GM21786 (cell line): ENCODE data around the gene ATF7IP2.

Experiments used
- ATAC-seq: cut with Tn5 transposase; IDR thresholded peaks from one replicate; pipeline ENCODE4 v1.9.1; 2021; ENCODE audit not compliant: unreplicated experiment

The ATF7IP2 gene

GRCh38 chr16:10509534-10510025, 123.7 kb downstream of the ATF7IP2 start:
- peak; percentile 86 for ATAC-seq

DNA sequence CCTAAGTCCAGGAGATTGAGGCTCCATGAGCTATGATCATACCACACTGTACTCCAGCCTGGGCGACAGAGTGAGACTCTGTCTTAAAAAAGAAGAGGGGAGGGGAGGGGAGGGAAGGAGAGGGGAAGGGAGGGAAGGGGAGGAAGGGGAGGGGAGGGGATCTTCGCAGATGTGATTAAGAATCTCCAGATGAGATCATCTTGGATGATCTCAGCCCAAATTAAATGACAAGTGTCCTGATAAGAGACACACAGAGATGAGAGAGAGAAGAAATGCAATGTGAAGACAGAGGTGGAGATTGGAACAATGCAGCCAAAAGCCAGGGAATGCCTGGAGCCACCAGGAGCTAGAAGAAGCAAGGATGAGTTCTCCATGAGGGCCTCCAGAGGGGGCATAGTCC, 124.4 kb downstream of the ATF7IP2 start:
- no peak for ATAC-seq

GRCh38 chr16:10511829-10512228, 126.0 kb downstream of the ATF7IP2 start:
- no peak for ATAC-seq

- ATAC-seq = no peak
Observed at GRCh38 chr16:10514369-10515055, 128.7 kb downstream of the ATF7IP2 start.

DNA sequence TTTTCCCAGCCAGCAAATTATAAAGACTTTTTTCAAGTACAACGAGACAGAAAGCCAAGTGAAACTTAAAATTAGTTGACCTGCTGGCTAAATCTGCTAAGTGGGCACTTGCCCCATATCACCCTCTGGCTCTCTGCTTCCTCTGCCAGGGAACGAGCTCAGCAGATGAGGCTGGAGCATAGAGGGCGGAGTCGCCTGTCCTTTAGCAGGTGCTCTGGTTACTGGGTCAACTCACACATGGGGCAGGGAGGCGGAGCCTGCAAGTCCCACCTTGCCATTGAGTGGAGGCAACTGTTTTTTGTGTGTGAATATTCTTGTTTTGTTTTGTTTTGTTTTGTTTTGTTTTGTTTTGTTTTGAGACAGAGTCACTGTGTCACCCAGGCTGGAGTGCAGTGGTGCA, 132.0 kb downstream of the ATF7IP2 start:
- ATAC-seq = no peak

GRCh38 chr16:10518479-10519041, 132.7 kb downstream of the ATF7IP2 start:
- ATAC-seq = no peak

DNA sequence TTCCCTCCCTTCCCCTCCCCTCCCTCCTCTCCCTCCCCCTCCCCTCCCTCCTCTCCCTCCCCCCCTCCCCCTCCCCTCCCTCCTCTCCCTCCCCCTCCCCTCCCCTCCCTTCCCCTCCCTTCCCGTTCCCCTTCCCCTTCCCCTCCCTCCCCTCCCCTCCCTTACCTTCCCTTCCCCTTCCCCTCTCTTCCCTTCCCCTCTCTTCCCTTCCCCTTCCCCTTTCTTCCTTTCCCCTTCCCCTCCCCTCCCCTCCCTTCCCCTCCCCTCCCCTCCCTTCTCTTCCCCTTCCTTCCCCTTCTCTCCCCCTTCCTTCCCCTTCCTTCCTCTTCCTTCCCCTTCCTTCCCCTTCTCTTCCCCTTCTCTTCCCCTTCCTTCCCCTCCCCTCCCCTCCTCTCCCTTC, 133.4 kb downstream of the ATF7IP2 start:
- no peak for ATAC-seq

DNA sequence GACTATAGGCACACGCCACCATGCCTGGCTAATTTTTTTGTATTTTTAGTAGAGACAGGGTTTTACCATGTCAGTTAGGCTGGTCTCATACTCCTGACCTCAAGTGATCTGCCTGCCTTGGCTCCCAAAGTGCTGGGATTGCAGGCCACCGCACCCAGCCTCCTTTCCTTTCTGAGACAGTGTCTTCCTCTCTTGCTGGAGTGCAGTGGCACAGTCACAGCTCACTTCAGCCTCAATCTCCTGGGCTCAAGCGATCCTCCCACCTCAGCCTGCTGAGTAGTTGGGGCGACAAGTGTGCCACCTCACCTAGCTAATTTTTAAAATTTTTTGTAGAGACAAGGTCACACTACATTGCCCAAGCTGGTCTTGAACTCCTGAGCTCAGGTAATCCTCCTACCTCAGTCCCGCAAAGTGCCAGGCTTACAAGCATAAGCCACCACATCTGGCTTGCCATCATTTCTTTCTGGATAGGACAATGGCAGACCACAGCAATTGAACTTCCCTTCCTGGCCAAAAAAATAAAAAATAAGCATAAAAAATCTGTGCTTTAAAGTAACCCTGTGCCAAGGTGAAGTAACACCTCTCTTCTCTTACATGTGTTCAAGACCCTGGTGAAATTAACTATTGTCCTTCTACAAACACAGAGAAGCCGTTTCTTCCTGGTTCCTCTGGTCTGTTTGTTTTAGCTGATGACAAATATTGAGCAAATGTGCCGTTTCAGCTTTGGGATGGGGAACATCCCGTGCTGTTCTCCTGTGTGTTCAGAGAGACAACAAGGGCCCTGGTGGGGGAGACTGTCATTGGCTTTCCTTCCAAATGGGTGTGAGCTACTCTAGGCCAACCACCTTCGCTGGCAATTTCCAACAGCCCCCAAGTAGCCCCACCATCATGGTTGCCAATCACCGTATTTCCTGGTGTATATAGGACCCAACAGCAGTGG, 134.3 kb downstream of the ATF7IP2 start:
- no peak for ATAC-seq

DNA sequence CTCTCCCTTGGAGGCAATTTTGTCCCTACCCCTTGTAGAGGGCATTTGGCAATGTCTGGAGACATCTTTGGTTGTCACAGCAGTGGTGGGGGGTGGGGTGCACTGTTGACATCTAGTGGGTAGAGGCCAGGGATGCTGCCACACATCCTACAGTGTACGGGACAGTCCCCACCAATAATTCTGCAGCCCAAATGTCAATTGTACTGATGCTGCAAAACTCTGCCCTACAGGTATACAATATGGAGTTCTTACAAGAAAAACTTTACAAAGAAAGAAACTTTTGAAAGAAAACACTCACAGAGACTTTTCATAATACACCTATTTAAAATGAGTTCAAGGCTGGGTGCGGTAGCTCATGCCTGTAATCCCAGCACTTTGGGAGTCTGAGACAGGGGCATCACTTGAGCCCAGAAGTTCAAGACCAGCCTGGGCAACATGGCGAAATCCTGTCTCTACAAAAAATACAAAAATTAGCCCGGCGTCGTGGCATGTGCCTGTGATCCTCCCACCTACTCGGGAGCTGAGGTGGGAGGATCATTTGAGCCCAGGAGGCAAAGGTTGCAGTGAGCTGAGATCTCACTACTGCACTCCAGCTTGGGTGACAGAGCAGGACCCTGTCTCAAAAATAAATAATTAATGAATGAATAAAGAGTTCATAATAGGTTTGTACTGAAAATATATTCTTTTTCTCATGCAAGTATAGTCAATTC, 135.2 kb downstream of the ATF7IP2 start:
- no peak for ATAC-seq

GRCh38 chr16:10521681-10522274, 135.9 kb downstream of the ATF7IP2 start:
- ATAC-seq = no peak

- ATAC-seq = no peak
Observed at GRCh38 chr16:10522966-10523365, 137.1 kb downstream of the ATF7IP2 start.

DNA sequence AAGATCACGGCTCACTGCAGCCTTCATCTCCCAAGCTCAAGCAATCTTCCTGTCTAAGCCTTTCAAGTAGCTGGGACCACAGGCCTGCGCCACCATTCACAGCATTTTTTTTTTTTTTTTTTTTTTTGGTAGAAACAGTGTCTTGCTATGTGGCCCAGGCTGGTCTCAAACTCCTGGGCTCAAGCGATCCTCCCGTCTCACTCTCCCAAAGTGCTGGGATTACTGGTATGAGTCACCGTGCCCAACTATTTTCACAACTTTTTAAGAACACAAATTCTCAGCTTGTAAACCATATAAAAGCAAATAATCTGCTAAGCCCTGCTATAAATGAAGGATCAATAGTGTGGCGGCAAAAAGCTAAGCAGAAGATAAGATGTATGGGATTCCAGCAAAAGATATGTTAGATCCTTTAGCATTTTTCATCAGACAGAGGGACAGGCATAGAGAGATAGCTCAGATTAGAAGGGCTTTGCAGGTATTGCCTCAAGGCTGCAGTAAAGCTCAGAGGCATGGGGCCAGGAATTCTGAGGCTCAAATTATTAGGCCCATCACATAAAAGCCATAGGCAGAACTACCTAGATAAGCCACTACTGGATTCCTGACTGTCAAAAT, 139.5 kb downstream of the ATF7IP2 start:
- no peak for ATAC-seq

DNA sequence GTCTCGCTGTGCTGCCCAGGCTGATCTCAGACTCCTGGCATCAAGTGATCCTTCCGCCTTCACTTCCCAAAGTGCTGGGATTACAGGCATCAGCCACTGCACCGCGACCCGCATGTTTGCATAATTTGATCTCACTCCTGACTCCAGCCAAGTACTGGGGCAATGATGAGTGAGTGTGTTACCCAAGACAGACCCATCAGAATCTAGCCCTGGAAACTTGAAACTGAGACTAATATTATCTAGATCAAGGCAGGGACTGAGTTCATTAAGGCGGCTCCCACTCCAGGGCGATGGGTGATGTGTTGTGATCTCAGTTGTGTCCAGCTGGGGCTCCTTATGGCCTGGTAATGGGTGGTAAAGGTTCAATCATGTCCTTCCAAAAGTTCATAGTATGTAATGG, 141.1 kb downstream of the ATF7IP2 start:
- ATAC-seq = no peak

- no peak for ATAC-seq
Observed at GRCh38 chr16:10528635-10529034, 142.8 kb downstream of the ATF7IP2 start.

GRCh38 chr16:10529895-10530669, 144.2 kb downstream of the ATF7IP2 start:
- no peak for ATAC-seq

DNA sequence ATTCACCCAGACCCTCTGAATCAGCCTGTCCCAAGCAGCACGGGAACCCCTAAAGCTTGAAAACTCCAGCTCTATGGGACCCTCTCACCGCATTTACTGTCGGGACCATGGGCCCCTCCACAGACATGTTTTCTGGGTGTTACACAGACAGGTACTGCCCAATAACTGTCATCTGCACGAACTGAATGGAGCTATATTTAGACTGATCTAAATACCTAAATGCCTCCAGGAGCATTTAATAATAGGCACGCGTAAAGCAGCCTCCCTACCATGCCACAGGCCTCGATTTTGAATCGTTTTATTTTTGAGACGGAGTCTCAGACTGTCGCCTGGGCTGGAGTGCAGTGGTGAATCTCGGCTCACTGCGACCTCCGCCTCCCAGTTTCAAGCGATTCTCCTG, 144.8 kb downstream of the ATF7IP2 start:
- no peak for ATAC-seq

GRCh38 chr16:10531582-10531981, 145.7 kb downstream of the ATF7IP2 start:
- ATAC-seq = no peak
